ENCODE measurements around the gene PROCR. TPM values are rescaled to one million over a fixed set of nuclear protein-coding genes. Genes with fewer than 3 reads are reported as not detected.
A peak's percentile ranks its signal among the peaks of the same experiment; 100 is the strongest.

The PROCR gene
- total RNA-seq, 1 donor, result 38.0 TPM

DNA sequence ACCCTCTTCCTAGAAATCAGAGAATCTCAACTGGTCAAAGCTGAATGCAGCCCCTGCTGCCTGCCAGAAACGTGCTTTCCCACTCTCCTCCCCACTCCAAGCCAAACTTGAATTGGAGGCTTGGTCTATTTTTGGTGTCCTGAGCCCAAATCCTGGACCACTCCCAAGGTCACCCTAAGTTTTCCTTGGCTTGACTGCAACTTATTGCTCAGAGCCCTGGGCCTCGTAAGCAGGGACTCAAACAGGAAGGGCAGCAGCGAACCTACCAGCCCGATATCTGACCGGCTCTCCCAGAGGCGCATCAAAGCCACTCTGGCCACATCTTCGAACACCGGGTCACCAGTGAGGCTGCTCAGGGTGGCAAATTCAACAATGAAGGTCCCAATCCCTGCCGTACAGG lies 37.4 kb upstream of the PROCR start:
- TF ChIP-seq, protein P1, sequence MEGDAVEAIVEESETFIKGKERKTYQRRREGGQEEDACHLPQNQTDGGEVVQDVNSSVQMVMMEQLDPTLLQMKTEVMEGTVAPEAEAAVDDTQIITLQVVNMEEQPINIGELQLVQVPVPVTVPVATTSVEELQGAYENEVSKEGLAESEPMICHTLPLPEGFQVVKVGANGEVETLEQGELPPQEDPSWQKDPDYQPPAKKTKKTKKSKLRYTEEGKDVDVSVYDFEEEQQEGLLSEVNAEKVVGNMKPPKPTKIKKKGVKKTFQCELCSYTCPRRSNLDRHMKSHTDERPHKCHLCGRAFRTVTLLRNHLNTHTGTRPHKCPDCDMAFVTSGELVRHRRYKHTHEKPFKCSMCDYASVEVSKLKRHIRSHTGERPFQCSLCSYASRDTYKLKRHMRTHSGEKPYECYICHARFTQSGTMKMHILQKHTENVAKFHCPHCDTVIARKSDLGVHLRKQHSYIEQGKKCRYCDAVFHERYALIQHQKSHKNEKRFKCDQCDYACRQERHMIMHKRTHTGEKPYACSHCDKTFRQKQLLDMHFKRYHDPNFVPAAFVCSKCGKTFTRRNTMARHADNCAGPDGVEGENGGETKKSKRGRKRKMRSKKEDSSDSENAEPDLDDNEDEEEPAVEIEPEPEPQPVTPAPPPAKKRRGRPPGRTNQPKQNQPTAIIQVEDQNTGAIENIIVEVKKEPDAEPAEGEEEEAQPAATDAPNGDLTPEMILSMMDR (IDR thresholded peaks at IDR 0.05; ENCODE audit: extremely low read depth, low read depth, low read length), result no peak
- peak overlapping the region; percentile 14 for H3K4me2 ChIP-seq (ENCODE audit: insufficient read depth, low read length)
- peaks cover 28% of the 10 kb centered on the region for H3K36me3 ChIP-seq (ENCODE audit: insufficient read depth, low read length)
- peaks cover 29% of the 10 kb centered on the region for H3K4me1 ChIP-seq (ENCODE audit: insufficient read depth, low read length)
- DNase-seq (ENCODE audit: insufficient read length, low spot score, missing footprints), result peak; percentile 84
- H3K79me2 ChIP-seq (ENCODE audit: insufficient read depth, low read length), result no peaks in the 10 kb centered on the region
- H2AFZ ChIP-seq (ENCODE audit: low read length), result no peak overlapping the region
- no peaks in the 10 kb centered on the region for H3K27me3 ChIP-seq (ENCODE audit: insufficient read depth, low read length)
- H3K4me3 ChIP-seq (ENCODE audit: insufficient read depth, low read length), result no peak overlapping the region
- peak overlapping the region; percentile 60 for H3K27ac ChIP-seq (ENCODE audit: low read depth, low read length)
- no peaks in the 10 kb centered on the region for H3K9me3 ChIP-seq (ENCODE audit: low read depth, low read length)
- H4K20me1 ChIP-seq (ENCODE audit: insufficient read depth, low read length), result no peaks in the 10 kb centered on the region

DNA sequence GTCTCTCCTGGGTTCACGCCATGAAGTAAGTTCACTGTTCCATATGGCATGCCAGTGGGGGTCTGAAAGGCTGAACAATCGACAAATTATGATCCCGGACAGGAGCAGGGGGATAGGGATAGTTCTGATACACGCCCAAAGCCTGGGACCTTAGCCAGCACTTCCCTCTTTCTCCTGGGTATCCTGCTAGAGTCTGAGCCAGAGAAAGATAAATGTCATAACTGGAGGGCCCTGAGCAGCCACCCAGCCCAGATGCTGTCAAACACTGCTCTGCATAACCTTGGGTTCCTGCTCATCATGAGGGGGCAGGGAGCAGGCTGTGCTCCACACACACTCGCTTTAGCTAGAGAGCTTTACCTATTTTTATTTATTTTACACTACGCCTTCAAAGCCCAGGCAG lies 37.0 kb upstream of the PROCR start:
- Histone ChIP-seq H3K4me1 (ENCODE audit: insufficient read depth, low read length) (peaks cover 26% of the 10 kb centered on the region), H3K4me3 (ENCODE audit: insufficient read depth, low read length) (no peak overlapping the region), H3K79me2 (ENCODE audit: insufficient read depth, low read length) (no peaks in the 10 kb centered on the region), H3K27me3 (ENCODE audit: insufficient read depth, low read length) (no peaks in the 10 kb centered on the region), H3K27ac (ENCODE audit: low read depth, low read length) (peak overlapping the region; percentile 60), H4K20me1 (ENCODE audit: insufficient read depth, low read length) (no peaks in the 10 kb centered on the region), H3K36me3 (ENCODE audit: insufficient read depth, low read length) (peaks cover 29% of the 10 kb centered on the region), H3K9me3 (ENCODE audit: low read depth, low read length) (no peaks in the 10 kb centered on the region), H3K4me2 (ENCODE audit: insufficient read depth, low read length) (peak overlapping the region; percentile 14), H2AFZ (ENCODE audit: low read length) (no peak overlapping the region)
- DNase-seq (ENCODE audit: insufficient read length, low spot score, missing footprints), result peak; percentile 39
- TF ChIP-seq, protein P1 (IDR thresholded peaks at IDR 0.05; ENCODE audit: extremely low read depth, low read depth, low read length), result no peak

DNA sequence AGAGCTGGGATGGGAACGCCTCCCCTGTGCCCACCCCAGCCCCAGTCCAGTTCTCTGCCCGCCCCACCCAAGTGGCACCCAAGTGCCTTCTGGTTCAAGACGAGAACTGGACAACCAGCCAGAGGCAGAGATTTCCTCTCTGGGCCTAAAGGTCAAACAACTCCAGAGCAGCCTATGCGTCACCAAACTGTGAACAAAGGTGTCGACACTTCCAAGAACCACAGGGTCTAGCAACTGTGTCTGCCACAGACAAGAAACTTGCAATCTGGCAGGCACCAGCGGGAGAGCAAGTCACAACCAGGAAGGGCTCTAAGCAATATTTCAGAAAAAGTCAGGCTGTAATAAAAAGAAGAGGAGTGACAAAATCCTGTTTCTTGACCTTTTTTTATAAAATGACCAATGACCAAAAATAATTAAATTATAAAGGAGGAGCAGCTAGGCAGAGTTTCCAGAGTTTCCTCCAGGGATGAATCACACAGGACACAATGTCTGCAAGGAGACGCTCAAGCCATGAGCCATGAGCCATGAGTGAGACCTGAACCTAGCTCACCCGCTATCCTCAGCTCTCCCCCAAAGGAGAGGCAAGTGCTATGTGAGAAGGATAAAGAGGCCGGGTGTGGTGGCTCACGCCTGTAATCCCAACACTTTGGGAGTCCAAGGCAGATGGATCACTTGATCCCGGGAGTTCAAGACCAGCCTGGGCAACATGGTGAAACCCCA lies 35.8 kb upstream of the PROCR start:
- H3K4me1 ChIP-seq (ENCODE audit: insufficient read depth, low read length), result peaks cover 26% of the 10 kb centered on the region
- no peak overlapping the region for H3K4me3 ChIP-seq (ENCODE audit: insufficient read depth, low read length)
- no peaks in the 10 kb centered on the region for H4K20me1 ChIP-seq (ENCODE audit: insufficient read depth, low read length)
- TF ChIP-seq, protein P1 (IDR thresholded peaks at IDR 0.05; ENCODE audit: extremely low read depth, low read depth, low read length), result no peak
- peaks cover 36% of the 10 kb centered on the region for H3K36me3 ChIP-seq (ENCODE audit: insufficient read depth, low read length)
- peak overlapping the region; percentile 63 for H3K27ac ChIP-seq (ENCODE audit: low read depth, low read length)
- no peaks in the 10 kb centered on the region for H3K9me3 ChIP-seq (ENCODE audit: low read depth, low read length)
- H3K27me3 ChIP-seq (ENCODE audit: insufficient read depth, low read length), result no peaks in the 10 kb centered on the region
- no peak for DNase-seq (ENCODE audit: insufficient read length, low spot score, missing footprints)
- H3K4me2 ChIP-seq (ENCODE audit: insufficient read depth, low read length), result no peak overlapping the region
- H2AFZ ChIP-seq (ENCODE audit: low read length), result no peak overlapping the region
- H3K79me2 ChIP-seq (ENCODE audit: insufficient read depth, low read length), result no peaks in the 10 kb centered on the region

DNA sequence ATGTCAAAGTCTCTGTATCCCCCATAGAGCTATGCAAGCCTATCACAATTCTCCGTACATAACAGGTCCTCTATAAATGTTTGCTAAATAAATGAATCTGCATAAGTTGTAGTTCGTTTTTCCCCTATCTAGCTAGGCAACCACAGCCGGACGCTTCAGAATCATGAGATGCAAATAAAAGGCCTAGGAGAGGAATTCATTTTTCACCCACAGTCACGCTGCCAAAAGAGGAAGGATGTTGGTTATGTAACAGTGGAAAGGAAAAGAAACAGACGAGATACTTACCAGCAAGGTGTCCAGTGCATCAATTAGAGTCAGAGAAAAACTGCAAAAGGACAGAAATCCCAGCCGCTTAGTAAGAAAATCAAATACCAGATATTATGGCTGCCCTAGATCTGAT lies 27.2 kb upstream of the PROCR start:
- TF ChIP-seq, protein P1 (IDR thresholded peaks at IDR 0.05; ENCODE audit: extremely low read depth, low read depth, low read length), result no peak
- Histone ChIP-seq H3K4me2 (ENCODE audit: insufficient read depth, low read length) (no peak overlapping the region), H3K79me2 (ENCODE audit: insufficient read depth, low read length) (peaks cover 6% of the 10 kb centered on the region), H3K4me3 (ENCODE audit: insufficient read depth, low read length) (no peak overlapping the region), H4K20me1 (ENCODE audit: insufficient read depth, low read length) (no peaks in the 10 kb centered on the region), H3K27me3 (ENCODE audit: insufficient read depth, low read length) (no peaks in the 10 kb centered on the region), H3K9me3 (ENCODE audit: low read depth, low read length) (no peaks in the 10 kb centered on the region), H3K36me3 (ENCODE audit: insufficient read depth, low read length) (peaks cover 31% of the 10 kb centered on the region), H3K4me1 (ENCODE audit: insufficient read depth, low read length) (peaks cover 19% of the 10 kb centered on the region), H2AFZ (ENCODE audit: low read length) (no peak overlapping the region), H3K27ac (ENCODE audit: low read depth, low read length) (no peak overlapping the region)
- peak; percentile 36 for DNase-seq (ENCODE audit: insufficient read length, low spot score, missing footprints)

All from osteoblast (primary cell).